NB4 (cell line): ENCODE data around the gene FBXW8.

Source experiments
- MYC ChIP-seq: IDR thresholded peaks from 2 replicates; pipeline ENCODE4 v1.6.1; 2011; ENCODE audit warnings: low read depth, low read length
- POLR2A ChIP-seq: IDR thresholded peaks from 2 replicates; pipeline ENCODE4 v1.6.1; 2011; ENCODE audit warnings: mild to moderate bottlenecking; ENCODE audit not compliant: insufficient read length; ENCODE audit errors: extremely low read depth
- TF ChIP-seq, protein P1 (sequence below): IDR thresholded peaks from one replicate; pipeline ENCODE4 v1.5.1; 2012; ENCODE audit warnings: low read depth, low read length
- TF ChIP-seq, protein P2 (sequence below): IDR thresholded peaks from 2 replicates; pipeline ENCODE4 v1.6.1; 2011; ENCODE audit warnings: low read depth, low read length

DNA sequence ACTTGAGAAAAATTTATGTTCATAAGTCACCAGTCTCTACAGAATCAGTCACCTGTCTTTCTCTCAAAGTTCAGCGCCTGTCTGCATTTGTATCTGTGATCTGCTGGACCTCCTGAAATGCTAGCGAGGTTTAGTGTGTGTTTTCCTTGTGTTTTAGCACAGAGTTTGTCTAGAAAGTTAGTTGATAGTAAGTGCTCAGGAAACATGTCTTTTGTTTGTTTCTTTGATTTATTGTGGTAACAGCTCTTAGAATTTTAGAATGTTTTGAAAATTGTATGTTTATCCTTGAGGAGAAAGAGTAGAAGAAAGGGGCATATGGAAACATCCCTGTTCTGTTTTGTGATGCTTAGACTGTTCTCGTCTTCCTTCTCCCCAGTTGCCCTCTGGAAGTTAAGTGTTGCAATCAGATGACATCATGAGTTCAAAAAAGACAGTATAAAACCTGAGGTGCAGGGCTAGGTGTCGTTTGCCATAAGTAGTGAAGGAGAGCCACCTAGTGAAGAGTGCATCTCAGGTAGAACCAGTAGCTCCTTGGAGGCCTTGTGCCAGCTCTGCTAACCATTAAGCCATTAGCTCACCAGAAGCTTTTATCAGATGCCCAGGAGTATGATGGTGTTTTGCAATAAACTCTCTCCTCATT lies 44.8 kb downstream of the FBXW8 start:
- no peak for TF ChIP-seq POLR2A
- TF ChIP-seq, protein P1, sequence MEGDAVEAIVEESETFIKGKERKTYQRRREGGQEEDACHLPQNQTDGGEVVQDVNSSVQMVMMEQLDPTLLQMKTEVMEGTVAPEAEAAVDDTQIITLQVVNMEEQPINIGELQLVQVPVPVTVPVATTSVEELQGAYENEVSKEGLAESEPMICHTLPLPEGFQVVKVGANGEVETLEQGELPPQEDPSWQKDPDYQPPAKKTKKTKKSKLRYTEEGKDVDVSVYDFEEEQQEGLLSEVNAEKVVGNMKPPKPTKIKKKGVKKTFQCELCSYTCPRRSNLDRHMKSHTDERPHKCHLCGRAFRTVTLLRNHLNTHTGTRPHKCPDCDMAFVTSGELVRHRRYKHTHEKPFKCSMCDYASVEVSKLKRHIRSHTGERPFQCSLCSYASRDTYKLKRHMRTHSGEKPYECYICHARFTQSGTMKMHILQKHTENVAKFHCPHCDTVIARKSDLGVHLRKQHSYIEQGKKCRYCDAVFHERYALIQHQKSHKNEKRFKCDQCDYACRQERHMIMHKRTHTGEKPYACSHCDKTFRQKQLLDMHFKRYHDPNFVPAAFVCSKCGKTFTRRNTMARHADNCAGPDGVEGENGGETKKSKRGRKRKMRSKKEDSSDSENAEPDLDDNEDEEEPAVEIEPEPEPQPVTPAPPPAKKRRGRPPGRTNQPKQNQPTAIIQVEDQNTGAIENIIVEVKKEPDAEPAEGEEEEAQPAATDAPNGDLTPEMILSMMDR, result peak; percentile 6
- TF ChIP-seq MYC, result no peak
- TF ChIP-seq, protein P2, sequence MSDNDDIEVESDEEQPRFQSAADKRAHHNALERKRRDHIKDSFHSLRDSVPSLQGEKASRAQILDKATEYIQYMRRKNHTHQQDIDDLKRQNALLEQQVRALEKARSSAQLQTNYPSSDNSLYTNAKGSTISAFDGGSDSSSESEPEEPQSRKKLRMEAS, result no peak
